ENCODE data around the gene KCNJ6. TPM values are rescaled to one million over a fixed set of nuclear protein-coding genes. Genes with fewer than 3 reads are reported as not detected.

KCNJ6 gene
- total and polyA plus RNA-seq, 9 of the 15 experiments (the other 6 are each of a cell fraction or from before 2014, with no cell fraction given) = 0.06 to 0.21 (median 0.13) TPM; not detected in 1

DNA sequence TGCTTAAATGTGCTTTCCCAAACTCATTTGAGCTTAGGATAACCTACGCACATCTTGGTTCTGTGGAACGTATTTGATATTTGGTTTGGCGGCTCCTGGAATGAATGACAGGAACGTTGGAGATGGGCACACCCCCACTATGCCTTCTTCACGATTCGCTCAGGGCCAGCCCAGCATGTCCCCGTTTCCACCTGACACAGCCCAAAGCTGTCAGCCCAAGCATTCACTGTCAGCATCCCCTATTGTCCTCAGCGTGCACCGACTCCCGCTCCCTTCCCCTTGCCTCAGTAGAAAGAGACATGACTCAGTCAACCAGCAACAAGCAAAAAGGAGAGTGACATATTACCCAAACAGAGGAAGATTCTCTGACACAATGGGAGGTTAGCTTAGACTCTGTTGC is 181.4 kb downstream of the KCNJ6 start:
- Histone ChIP-seq H2AFZ (ENCODE audit: low read depth, low read length) (no peak overlapping the region), H3K9me1 (ENCODE audit: control insufficient read depth, insufficient read depth, low read length) (no peaks in the 10 kb centered on the region), H3K4me1 (replicated peaks in 1 of 2; ENCODE audit: control insufficient read depth in 2 of 2, insufficient read depth in 2 of 2, low read length in 2 of 2) (no peaks in the 10 kb centered on the region), H3K9me3 (replicated peaks; ENCODE audit: control insufficient read depth, insufficient read depth, low read depth, low read length) (no peaks in the 10 kb centered on the region), H3K27ac (ENCODE audit: extremely low read depth, low read depth, low read length) (no peak overlapping the region), H3K27me3 (ENCODE audit: control insufficient read depth in 2 of 2, insufficient read depth in 2 of 2, low read length in 2 of 2) (peaks cover 20 to 36% of the 10 kb centered on the region in 2 experiments), H4K20me1 (replicated peaks; ENCODE audit: control insufficient read depth, insufficient read depth, low read length) (no peaks in the 10 kb centered on the region; the same call in 1 of the 2 replicates), H3K4me2 (ENCODE audit: insufficient read depth, low read length) (no peak overlapping the region), H3K79me2 (ENCODE audit: control insufficient read depth, insufficient read depth, low read length) (no peaks in the 10 kb centered on the region), H3K4me3 (no peak overlapping the region), H3K9ac (ENCODE audit: insufficient read depth in 1 of 2, low read depth in 2 of 2, low read length in 2 of 2) (no peak overlapping the region), H3K36me3 (ENCODE audit: control insufficient read depth, insufficient read depth, low read length) (no peaks in the 10 kb centered on the region)
- no peak for TF ChIP-seq CC2D1A (IDR thresholded peaks at IDR 0.05)
- no peak for TF ChIP-seq FOXM1 (IDR thresholded peaks at IDR 0.05; ENCODE audit: low read depth)
- no peak for TF ChIP-seq FOXM1 (CRISPR knock-in tag; IDR thresholded peaks at IDR 0.05; ENCODE audit: low read depth)
- TF ChIP-seq HNRNPL (IDR thresholded peaks at IDR 0.05; ENCODE audit: low read depth, low read length) = no peak
- TF ChIP-seq SIRT6 (IDR thresholded peaks at IDR 0.05; ENCODE audit: low read depth, low read length) = no peak
- no peak for TF ChIP-seq FOXJ2 (tag; IDR thresholded peaks at IDR 0.05)
- TF ChIP-seq TSC22D4 (tag; IDR thresholded peaks at IDR 0.05) = no peak
- no peak for TF ChIP-seq ZNF76 (CRISPR knock-in tag; IDR thresholded peaks at IDR 0.05; ENCODE audit: borderline replicate concordance)
- TF ChIP-seq SREBF2 (CRISPR knock-in tag; IDR thresholded peaks at IDR 0.05) = no peak
- TF ChIP-seq ZNF384 (IDR thresholded peaks at IDR 0.05; ENCODE audit: low read depth, low read length) = no peak
- TF ChIP-seq ARHGAP35 (IDR thresholded peaks at IDR 0.05; ENCODE audit: partially characterized antibody) = no peak
- no peak for TF ChIP-seq ZNF785 (CRISPR knock-in tag; IDR thresholded peaks at IDR 0.05)
- TF ChIP-seq MTF1 (CRISPR knock-in tag; IDR thresholded peaks at IDR 0.05; ENCODE audit: borderline replicate concordance) = no peak
- no peak for TF ChIP-seq ZBTB17 (CRISPR knock-in tag; IDR thresholded peaks at IDR 0.05)
- TF ChIP-seq, protein P1, sequence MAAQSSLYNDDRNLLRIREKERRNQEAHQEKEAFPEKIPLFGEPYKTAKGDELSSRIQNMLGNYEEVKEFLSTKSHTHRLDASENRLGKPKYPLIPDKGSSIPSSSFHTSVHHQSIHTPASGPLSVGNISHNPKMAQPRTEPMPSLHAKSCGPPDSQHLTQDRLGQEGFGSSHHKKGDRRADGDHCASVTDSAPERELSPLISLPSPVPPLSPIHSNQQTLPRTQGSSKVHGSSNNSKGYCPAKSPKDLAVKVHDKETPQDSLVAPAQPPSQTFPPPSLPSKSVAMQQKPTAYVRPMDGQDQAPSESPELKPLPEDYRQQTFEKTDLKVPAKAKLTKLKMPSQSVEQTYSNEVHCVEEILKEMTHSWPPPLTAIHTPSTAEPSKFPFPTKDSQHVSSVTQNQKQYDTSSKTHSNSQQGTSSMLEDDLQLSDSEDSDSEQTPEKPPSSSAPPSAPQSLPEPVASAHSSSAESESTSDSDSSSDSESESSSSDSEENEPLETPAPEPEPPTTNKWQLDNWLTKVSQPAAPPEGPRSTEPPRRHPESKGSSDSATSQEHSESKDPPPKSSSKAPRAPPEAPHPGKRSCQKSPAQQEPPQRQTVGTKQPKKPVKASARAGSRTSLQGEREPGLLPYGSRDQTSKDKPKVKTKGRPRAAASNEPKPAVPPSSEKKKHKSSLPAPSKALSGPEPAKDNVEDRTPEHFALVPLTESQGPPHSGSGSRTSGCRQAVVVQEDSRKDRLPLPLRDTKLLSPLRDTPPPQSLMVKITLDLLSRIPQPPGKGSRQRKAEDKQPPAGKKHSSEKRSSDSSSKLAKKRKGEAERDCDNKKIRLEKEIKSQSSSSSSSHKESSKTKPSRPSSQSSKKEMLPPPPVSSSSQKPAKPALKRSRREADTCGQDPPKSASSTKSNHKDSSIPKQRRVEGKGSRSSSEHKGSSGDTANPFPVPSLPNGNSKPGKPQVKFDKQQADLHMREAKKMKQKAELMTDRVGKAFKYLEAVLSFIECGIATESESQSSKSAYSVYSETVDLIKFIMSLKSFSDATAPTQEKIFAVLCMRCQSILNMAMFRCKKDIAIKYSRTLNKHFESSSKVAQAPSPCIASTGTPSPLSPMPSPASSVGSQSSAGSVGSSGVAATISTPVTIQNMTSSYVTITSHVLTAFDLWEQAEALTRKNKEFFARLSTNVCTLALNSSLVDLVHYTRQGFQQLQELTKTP (IDR thresholded peaks at IDR 0.05; ENCODE audit: low read depth in 1 of 2, partially characterized antibody in 2 of 2) = no peak
- TF ChIP-seq ZNF217 (CRISPR knock-in tag; IDR thresholded peaks at IDR 0.05) = no peak
- TF ChIP-seq BRF1 (IDR thresholded peaks at IDR 0.05; ENCODE audit: borderline replicate concordance, extremely low read depth, insufficient read length) = no peak
- no peak for TF ChIP-seq ZNF707 (CRISPR knock-in tag; conservative IDR thresholded peaks at IDR 0.05)
- no peak for TF ChIP-seq CCAR2 (IDR thresholded peaks at IDR 0.05; ENCODE audit: low read depth, low read length)
- no peak for TF ChIP-seq FOXA3 (CRISPR knock-in tag; conservative IDR thresholded peaks at IDR 0.05 in 1 of 2, IDR thresholded peaks at IDR 0.05 in 1 of 2)
- no peak for TF ChIP-seq ZNF444 (CRISPR knock-in tag; IDR thresholded peaks at IDR 0.05)
- BruUV-seq (replicated peaks) = no TSS peak
- ChIA-PET CTCF (ENCODE audit: low intra/inter-chr PET ratio) (no interaction called here), POLR2A (no interaction called here)
- in situ Hi-C loops (cut with MboI) = no loop called here
- FAIRE-seq (no peak), ATAC-seq (no peak), DNase-seq (ENCODE audit: extremely low read depth in 1 of 4, low spot score in 3 of 4) (no peak)
- 3% methylated on average over 10 of the region's 10 CpGs for WGBS (ENCODE audit: insufficient coverage, low coverage, missing lambda C conversion rate)
- intact Hi-C loops (cut with micrococcal nuclease) = no loop called here

Data from K562 (cell line).